ENCODE measurements around the gene VPS54.
A peak's percentile ranks its signal among the peaks of the same experiment; 100 is the strongest.

The VPS54 gene

GRCh38 chr2:63875131-63875527 is 144.1 kb downstream of the VPS54 start:
- TF ChIP-seq CTCF (conservative IDR thresholded peaks at IDR 0.05; ENCODE audit: low read length), result no peak
- DNase-seq (ENCODE audit: low read depth), result peak; percentile 76
- no peak overlapping the region for H3K4me3 ChIP-seq (ENCODE audit: low read length)

GRCh38 chr2:63874204-63875130 is 144.8 kb downstream of the VPS54 start:
- no peak for TF ChIP-seq CTCF (conservative IDR thresholded peaks at IDR 0.05; ENCODE audit: low read length)
- no peak for DNase-seq (ENCODE audit: low read depth)
- no peak overlapping the region for H3K4me3 ChIP-seq (ENCODE audit: low read length)

GRCh38 chr2:63872571-63873328 is 146.5 kb downstream of the VPS54 start:
- no peak for TF ChIP-seq CTCF (conservative IDR thresholded peaks at IDR 0.05; ENCODE audit: low read length)
- DNase-seq (ENCODE audit: low read depth), result peak; percentile 71

GRCh38 chr2:63871864-63872263 is 147.4 kb downstream of the VPS54 start:
- DNase-seq (ENCODE audit: low read depth), result no peak
- H3K4me3 ChIP-seq (ENCODE audit: low read length), result no peak overlapping the region
- no peak for TF ChIP-seq CTCF (conservative IDR thresholded peaks at IDR 0.05; ENCODE audit: low read length)

More at GRCh38 chr2:63872571-63873328, 146.5 kb downstream of the VPS54 start:
- H3K4me3 ChIP-seq (ENCODE audit: low read length), result no peak overlapping the region

- no peak for TF ChIP-seq CTCF (conservative IDR thresholded peaks at IDR 0.05; ENCODE audit: low read length)
- no peak overlapping the region for H3K4me3 ChIP-seq (ENCODE audit: low read length)
- no peak for DNase-seq (ENCODE audit: low read depth)
Measured at GRCh38 chr2:63870679-63871078, 148.5 kb downstream of the VPS54 start.

- DNase-seq (ENCODE audit: low read depth), result no peak
- TF ChIP-seq CTCF (conservative IDR thresholded peaks at IDR 0.05; ENCODE audit: low read length), result no peak
- H3K4me3 ChIP-seq (ENCODE audit: low read length), result no peak overlapping the region
Measured at GRCh38 chr2:63866009-63866709, 153.1 kb downstream of the VPS54 start.

Data from AG10803 (cell line).